IPS DF 6.9 (cell line): ENCODE measurements around the gene CHERP.

ENCODE experiments used
- DNase-seq: peaks from one replicate; pipeline ENCODE4 v3.0.0-alpha.2; 2013; ENCODE audit warnings: low read depth, low spot score
- H3K27ac ChIP-seq: one replicate; pipeline ENCODE4 v1.5.1; 2013; ENCODE audit warnings: low read length, control low read depth
- H3K27me3 ChIP-seq: 2 replicates; pipeline ENCODE4 v1.6.1; 2013; ENCODE audit warnings: mild to moderate bottlenecking, low read length; ENCODE audit not compliant: control insufficient read depth, insufficient read depth
- H3K36me3 ChIP-seq: 2 replicates; pipeline ENCODE4 v1.6.1; 2013; ENCODE audit warnings: low read length; ENCODE audit not compliant: control insufficient read depth, insufficient read depth
- H3K4me1 ChIP-seq: 2 replicates; pipeline ENCODE4 v1.6.1; 2013; ENCODE audit warnings: low read length; ENCODE audit not compliant: control insufficient read depth, insufficient read depth
- H3K4me3 ChIP-seq: 2 replicates; pipeline ENCODE4 v1.5.1; 2013; ENCODE audit warnings: mild to moderate bottlenecking, low read length
- H3K9me3 ChIP-seq: 2 replicates; pipeline ENCODE4 v1.6.1; 2013; ENCODE audit warnings: low read length, inconsistent platforms; ENCODE audit not compliant: control insufficient read depth, insufficient read depth
- WGBS: extraction: QIAGEN DNeasy Blood & Tissue Kit; methylation state at CpG from one replicate; pipeline ENCODE4 v1.1.7; 2013; ENCODE audit warnings: mixed read lengths, missing lambda C conversion rate; ENCODE audit not compliant: insufficient read length, insufficient coverage; 5-methylcytosine and 5-hydroxymethylcytosine counted together

CHERP gene

GRCh38 chr19:16527334-16527935 is 14.8 kb downstream of the CHERP start:
- H3K4me3 ChIP-seq, result no peak overlapping the region
- no peak overlapping the region for H3K27ac ChIP-seq
- H3K9me3 ChIP-seq, result no peaks in the 10 kb centered on the region
- H3K27me3 ChIP-seq, result no peaks in the 10 kb centered on the region
- no peak for DNase-seq
- H3K36me3 ChIP-seq, result peaks cover 79% of the 10 kb centered on the region
- no peaks in the 10 kb centered on the region for H3K4me1 ChIP-seq
- no CpG with 5 or more reads among the region's 14 CpGs for WGBS

DNA sequence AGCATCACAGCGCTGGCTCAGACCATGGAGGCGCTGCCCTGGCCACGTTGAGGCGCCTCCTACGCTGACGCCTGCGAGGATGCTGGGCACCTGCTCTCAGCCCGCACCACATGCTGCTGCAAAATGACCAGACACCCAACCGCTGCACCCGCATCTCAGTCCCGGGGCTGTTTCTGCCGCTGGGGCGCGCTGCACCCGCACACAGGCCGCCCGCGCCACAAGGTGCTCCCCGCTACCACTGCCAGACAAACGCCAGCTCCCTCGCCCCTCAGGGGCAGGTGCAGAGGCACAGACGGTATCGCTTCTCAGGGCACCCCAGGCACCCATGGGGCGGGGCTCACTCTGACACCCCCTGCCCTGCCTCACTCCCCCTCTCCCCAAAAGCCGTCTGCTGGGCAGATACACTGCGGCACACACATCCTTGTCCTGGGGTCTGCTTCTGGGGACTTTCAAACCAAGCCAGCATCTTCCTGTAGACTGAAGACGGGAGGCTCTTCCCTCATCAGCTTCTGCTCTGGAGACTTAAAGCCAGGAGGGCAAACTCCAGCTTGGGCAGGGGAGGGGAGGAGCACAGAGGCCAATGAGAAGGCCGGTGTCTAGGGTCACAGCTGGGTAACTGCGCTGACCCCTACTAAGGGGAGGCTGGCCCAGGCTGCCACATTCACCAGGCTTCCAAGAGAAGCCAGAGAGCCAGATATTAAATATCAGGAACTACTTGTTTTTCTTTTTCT is 16.3 kb downstream of the CHERP start:
- H3K27ac ChIP-seq, result no peak overlapping the region
- H3K9me3 ChIP-seq, result no peaks in the 10 kb centered on the region
- peaks cover 74% of the 10 kb centered on the region for H3K36me3 ChIP-seq
- DNase-seq, result no peak
- no peak overlapping the region for H3K4me3 ChIP-seq
- no CpG with 5 or more reads among the region's 29 CpGs for WGBS
- H3K27me3 ChIP-seq, result no peaks in the 10 kb centered on the region
- H3K4me1 ChIP-seq, result no peaks in the 10 kb centered on the region

DNA sequence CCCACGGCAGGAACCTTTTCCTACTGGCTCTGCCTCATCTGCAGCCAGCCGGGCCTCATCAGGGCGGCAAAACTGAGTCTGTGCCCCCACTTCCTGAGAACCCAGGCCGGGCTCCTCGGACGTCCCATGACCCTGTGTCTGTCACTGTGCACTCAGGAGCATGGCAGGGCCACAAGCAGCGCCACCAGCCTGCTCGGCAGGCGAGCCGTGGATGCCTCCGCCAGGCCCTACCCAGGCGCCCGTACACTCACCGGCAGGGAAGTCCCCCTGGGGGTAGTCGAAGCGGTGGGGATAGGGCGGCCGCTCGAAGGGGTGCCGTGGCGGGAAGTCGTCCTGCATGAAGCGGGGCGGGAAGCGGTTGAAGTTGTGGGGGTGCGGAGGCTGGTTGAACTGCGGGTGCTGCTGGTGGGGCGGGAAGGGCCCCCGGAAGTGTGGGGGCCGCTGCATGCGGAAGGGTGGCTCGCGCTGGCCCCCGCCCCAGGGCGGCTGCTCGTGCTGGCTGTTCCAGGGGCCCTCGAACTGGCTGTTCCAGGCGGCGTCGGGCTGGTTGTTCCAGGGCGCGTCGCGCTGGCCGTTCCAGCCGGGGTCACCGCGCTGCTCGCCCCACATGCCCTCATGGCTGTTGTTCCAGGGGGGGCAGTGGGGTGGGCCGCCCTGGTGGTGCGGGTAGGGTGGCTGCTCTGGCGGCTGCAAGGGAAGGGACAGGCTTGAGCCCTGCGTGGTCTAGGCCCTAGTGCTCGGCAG is 17.1 kb downstream of the CHERP start:
- H3K9me3 ChIP-seq, result no peaks in the 10 kb centered on the region
- DNase-seq, result no peak
- no peaks in the 10 kb centered on the region for H3K27me3 ChIP-seq
- no peak overlapping the region for H3K27ac ChIP-seq
- no peak overlapping the region for H3K4me3 ChIP-seq
- WGBS, result no CpG with 5 or more reads among the region's 54 CpGs
- H3K36me3 ChIP-seq, result peaks cover 74% of the 10 kb centered on the region
- no peaks in the 10 kb centered on the region for H3K4me1 ChIP-seq

GRCh38 chr19:16522559-16523377 is 19.5 kb downstream of the CHERP start:
- Histone ChIP-seq H3K4me3 (no peak overlapping the region), H3K36me3 (peaks cover 82% of the 10 kb centered on the region), H3K9me3 (no peaks in the 10 kb centered on the region), H3K27me3 (no peaks in the 10 kb centered on the region), H3K4me1 (no peaks in the 10 kb centered on the region), H3K27ac (no peak overlapping the region)
- WGBS, result no CpG with 5 or more reads among the region's 25 CpGs
- no peak for DNase-seq

DNA sequence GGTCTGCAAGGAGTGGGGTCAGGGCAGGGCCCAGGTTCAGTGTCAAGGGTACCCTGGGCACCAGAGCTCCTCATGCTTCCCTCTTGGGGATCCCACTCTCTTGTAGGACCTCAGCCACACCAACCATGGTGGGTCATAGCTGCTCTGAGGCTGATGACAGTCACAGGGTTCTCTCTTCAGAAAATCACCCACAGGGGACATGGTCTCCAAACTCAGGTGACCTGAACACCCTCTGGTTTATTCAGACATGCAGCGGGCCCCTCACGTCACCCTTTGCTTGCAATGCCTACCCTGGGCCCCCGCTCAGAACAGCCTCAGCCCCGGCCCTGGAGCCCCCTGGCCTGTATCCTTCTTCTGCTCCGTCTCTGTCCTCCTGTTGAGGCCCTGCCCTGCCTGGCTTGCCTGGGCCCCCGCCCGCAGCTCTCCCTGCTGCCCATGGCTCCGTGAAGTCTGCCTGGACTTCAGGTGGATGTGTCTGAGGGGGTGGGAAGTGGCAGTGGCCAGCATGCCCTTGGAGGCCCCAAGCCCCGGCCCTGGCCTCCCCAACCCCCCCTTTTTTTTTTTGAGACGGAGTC is 20.4 kb downstream of the CHERP start:
- Histone ChIP-seq H3K4me1 (no peaks in the 10 kb centered on the region), H3K27ac (no peak overlapping the region), H3K9me3 (no peaks in the 10 kb centered on the region), H3K27me3 (no peaks in the 10 kb centered on the region), H3K4me3 (no peak overlapping the region), H3K36me3 (peaks cover 81% of the 10 kb centered on the region)
- no peak for DNase-seq
- no CpG with 5 or more reads among the region's 10 CpGs for WGBS

DNA sequence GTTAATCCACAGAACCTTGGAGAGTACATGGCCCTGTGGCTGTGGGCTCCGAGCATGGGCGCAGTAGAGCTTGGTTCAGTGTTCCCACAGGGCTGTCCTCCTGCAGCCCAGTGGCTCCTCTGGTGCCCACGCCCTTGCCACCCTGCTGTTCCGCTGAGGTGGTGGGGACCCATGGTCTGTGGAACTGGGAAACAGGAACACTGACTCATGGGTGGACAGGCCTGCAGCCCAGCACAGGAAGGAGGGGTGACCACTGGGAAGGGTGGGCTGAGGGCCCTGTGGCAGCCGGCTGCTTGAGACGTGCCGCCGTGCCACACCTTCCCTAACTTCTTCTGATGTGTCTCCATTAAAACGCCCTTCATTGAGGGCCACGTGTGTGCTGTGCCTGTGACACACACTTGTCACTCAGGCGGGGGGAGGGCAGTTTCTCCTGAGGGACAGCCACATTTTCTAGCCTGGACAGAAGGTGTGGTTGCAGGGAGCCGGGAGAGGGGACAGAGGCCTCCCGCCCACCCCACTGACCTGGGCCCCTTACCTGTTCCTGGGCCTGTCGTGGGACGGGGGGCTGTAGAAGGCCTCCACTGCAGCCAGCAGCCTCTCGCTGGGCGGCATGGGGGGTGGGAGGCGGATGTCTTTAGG is 21.1 kb downstream of the CHERP start:
- Histone ChIP-seq H3K4me1 (no peaks in the 10 kb centered on the region), H3K27me3 (no peaks in the 10 kb centered on the region), H3K4me3 (no peak overlapping the region), H3K27ac (no peak overlapping the region), H3K9me3 (no peaks in the 10 kb centered on the region), H3K36me3 (peaks cover 77% of the 10 kb centered on the region)
- no CpG with 5 or more reads among the region's 18 CpGs for WGBS
- no peak for DNase-seq

DNA sequence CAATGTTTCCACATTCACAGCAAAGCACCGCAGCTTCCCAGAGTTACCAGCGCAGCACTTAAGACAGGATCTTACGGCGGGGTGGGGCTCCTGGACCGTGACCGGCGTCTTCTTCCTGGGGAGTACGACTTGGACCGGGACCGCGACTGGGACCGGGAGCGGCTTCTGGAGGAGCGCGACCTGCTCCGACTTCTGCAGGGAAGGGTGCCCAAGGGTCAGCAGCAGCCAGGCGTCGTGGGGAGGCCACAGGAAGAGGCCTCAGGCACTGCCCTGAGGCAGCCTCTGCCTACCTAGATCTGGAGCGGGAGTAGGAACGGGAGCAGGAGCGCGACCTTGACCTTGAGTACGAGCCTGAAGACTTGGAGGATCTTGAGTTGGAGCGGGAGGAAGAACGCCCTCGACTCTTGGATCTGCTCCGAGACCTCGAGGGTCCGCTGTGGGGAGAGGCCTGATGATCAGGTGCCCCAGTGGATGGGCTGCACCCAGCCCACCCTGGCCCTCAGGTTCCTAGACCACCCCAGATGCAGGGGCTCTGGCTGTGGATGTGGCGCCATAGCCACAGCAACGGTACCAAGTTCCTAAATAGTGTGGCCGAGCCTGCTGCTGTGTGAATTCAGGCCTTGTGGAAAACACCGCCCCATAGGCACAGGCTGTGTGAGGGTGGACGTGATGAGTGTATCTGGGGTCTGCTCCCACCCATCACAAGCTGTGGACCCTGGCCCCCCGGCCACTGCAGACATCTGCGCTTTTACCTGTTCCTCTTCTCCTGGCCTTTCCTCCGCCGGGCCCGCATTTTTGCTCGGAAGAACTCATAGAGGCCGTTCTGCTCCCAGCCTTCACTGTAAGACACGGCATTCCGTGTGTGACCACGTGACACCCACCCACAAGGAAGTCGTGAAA is 21.9 kb downstream of the CHERP start:
- H3K9me3 ChIP-seq, result no peaks in the 10 kb centered on the region
- DNase-seq, result no peak
- H3K4me1 ChIP-seq, result no peaks in the 10 kb centered on the region
- peaks cover 69% of the 10 kb centered on the region for H3K36me3 ChIP-seq
- no peak overlapping the region for H3K27ac ChIP-seq
- no CpG with 5 or more reads among the region's 45 CpGs for WGBS
- no peaks in the 10 kb centered on the region for H3K27me3 ChIP-seq
- no peak overlapping the region for H3K4me3 ChIP-seq

- no peak for DNase-seq
- H3K9me3 ChIP-seq, result no peaks in the 10 kb centered on the region
- H3K4me1 ChIP-seq, result peaks cover 2% of the 10 kb centered on the region; the same call in 1 of the 2 replicates
- H3K27ac ChIP-seq, result no peak overlapping the region
- H3K36me3 ChIP-seq, result peaks cover 61% of the 10 kb centered on the region
- H3K4me3 ChIP-seq, result no peak overlapping the region
- WGBS, result no CpG with 5 or more reads among the region's 24 CpGs
- no peaks in the 10 kb centered on the region for H3K27me3 ChIP-seq
Observed at GRCh38 chr19:16519230-16519687, 23.0 kb downstream of the CHERP start.
